Activated gamma-delta T cell (primary cell): ENCODE measurements around the gene VSTM2L.

ENCODE experiments used
- DNase-seq: peaks from one replicate; lab custom pipeline; 2025; lab: John Stamatoyannopoulos, UW

The VSTM2L gene

GRCh38 chr20:37878835-37879599 lies 23.9 kb upstream of the VSTM2L start:
- DNase-seq, result no peak

GRCh38 chr20:37879843-37880242 lies 23.1 kb upstream of the VSTM2L start:
- DNase-seq, result no peak

DNA sequence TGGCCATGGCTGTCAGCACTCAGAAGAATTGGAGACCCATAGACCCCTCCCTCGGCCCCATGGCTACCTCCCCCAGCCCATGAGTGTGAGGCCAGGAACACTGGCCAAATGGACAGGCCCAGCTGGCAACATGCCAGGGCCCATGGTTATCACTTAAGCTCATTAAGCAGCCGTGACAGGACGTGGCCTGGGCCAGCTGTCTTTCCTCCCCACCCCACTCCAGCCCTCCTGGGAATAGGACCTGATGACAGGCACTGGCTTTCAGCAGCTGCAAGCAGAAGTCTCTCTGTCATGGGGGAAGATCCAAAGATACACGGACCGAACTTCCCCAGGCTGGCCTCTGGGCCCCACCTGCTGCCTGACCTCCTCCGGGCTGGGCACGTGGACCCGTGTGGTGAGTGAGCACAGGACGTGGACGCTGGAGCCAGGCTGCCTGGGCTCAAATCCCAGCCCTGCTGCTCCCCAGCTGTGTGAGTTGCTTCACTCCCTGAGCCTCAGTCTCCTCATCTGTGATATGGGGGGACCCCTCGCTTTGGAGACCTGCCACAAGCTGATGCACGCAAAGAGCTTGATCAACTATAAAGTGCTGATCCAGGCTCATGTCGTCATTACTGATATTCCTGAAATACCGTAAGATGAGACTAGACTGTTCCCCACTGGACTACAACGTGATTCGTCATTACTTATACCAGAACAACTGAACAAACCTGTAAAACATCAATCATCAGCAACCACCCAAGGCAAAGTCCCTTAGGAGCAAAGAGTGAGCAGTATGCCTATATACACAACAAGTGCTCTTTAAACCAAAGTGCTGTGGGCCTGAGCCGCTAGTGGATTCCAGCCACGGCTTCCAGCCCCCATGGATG lies 22.0 kb upstream of the VSTM2L start:
- DNase-seq, result no peak

DNA sequence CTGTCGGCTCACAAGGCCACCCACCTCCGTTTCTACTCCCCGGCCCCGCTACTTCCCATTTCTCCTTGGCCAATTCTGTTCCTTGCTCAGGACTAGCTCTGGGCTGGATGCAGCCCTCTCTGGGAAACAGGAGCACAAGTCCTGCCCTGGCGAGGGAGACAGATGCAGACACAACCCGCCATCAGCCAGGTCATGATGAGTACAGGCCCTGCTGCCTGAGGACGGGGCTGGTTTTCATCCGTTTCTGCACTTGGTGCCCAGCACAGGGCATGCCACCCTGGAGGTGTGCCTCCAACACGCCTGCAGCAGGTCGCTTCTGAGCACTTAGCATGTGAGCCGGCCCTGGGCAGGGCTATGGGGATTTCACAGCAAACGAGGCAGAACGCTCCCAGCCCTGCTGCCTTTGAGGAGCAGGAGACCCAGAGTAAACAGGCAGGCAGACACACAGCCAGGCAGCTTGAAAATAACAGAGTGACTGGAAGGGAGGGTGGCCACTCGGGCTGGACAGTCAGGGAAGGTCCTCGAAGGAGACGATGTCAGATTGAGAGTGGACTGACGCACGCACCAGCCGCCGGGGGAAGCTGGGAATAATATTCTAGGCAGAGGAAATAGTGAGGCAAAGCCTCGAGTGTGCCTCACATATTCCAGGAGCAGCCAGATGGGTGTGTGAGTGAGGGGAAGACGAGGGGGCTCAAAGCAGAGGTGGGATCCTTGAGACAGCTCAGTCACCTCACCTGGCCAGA lies 21.2 kb upstream of the VSTM2L start:
- no peak for DNase-seq

GRCh38 chr20:37882961-37883712 lies 19.8 kb upstream of the VSTM2L start:
- DNase-seq, result no peak

GRCh38 chr20:37885042-37885441 lies 17.9 kb upstream of the VSTM2L start:
- no peak for DNase-seq

DNA sequence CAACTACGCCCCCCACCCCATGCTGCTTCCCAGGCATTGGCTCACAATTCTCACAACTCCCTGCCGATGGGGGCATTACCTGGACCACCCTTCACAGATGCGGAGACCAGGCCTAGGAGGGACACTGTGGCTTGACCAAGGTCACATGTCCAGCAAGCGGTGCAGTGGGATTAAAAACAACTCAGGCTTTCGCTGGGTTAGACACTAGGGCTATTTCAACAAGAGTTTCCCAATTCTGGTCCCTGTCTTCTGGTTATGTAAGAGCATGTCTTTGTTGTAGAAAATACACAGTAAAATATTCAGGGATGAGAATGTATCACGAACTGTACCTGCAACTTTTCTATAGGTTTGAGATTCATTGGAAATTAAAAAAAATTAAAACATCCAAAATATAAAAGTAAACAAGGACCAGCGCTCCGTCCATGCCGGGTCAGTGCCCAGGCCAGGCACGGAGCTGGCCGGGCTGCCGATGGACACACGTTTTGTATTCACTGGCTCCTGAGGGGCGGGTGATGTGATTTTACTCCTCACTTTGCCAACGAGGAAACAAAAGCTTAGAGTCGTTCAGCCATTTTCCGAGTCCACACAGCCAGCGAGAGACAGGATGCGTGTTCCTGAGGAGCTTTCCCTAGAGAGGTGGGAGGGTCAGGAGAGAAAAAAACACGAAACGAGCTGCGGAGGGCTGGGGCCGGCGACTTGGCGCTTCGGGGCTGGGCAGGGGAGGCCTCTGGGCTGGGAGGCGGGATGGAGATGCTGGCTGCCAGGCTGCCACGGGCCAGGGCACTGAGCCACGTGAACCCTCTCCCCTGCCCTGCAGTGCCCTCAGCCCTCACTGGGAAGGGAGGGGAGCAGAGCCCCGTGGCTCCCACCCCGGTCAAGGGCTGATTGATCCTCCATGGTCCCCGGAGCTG lies 17.1 kb upstream of the VSTM2L start:
- DNase-seq, result no peak

- no peak for DNase-seq
These were observed 16.1 kb upstream of the VSTM2L start for GRCh38 chr20:37886851-37887297.

DNA sequence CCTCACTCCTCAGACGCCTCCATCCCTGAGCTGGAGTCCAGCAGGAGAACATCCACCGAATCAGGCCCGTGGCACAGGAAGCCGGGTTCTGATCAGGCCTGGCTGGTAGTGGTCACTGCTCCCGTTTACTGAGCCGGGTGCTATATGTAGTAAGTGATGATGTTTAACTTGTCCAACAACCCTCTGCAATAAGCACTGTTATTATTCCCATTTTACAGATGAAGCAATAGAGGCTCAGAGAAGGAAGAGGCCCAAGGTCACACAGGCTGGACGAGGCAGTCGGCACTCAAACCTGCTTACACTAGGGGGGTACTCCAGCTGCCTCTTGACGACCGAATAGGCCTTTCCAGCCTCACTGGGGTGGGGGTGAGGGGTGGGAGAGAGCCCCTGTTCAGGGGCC lies 14.3 kb upstream of the VSTM2L start:
- DNase-seq, result no peak

GRCh38 chr20:37890108-37890507 lies 12.8 kb upstream of the VSTM2L start:
- no peak for DNase-seq

DNA sequence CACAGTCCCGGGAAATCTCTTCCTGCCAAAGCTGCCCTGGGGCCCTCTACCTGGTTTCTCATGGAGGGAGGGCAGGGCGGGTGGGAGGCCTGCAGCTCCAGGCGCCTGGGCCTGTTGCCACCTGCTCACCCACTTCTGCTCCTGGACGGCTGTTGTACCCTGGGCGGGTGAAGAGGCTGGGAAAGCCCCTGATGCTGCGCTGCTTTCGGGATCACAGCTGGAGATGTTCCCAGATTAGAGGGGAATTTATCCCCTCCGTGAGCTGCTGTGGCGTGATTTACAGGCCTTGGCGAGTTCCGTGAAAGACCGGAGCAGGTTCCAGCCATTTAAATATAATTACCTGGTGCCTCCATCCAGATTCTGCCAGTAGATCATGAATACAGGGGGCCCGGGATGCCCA lies 12.3 kb upstream of the VSTM2L start:
- DNase-seq, result no peak

- no peak for DNase-seq
These were observed 10.9 kb upstream of the VSTM2L start for GRCh38 chr20:37892001-37892400.

GRCh38 chr20:37893566-37894241 lies 9.2 kb upstream of the VSTM2L start:
- no peak for DNase-seq

DNA sequence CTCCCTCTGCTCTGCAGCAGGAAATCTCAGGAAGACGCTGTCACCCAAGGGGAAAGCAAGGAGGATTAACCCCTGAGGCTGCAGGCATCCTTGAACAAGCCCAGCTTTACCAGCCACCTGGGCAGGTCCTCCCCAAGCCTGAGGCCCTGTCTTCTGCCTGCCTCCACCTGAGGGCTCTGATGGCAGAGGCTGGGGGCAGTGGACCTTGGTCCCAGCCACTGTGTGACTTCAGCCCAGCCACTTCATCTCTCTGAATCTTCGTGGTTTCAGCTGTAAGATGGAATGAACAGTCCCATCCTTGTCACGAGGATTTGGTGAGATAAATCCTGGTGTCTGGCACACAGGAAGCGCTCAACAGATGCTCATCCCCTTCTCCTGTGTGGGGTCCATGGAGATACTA lies 8.5 kb upstream of the VSTM2L start:
- DNase-seq, result no peak

DNA sequence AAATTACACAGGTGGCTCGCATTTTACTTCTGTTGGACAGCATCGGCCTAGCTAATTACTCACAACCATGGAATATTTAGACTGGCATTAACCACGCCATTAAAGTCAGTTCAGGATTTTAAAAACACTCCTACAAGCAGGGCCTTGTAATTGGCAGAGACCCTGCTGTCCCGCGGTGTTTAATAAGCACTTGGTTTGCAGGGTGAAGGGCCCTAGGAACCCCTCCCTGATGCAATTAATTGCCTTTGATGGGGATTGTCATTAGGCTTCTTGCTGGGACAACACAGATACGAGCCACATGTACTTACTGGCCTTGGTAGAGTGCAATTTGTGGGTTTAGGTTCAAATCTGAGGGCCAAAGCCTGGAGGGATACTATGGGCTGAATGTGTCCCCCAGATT lies 7.8 kb upstream of the VSTM2L start:
- no peak for DNase-seq

DNA sequence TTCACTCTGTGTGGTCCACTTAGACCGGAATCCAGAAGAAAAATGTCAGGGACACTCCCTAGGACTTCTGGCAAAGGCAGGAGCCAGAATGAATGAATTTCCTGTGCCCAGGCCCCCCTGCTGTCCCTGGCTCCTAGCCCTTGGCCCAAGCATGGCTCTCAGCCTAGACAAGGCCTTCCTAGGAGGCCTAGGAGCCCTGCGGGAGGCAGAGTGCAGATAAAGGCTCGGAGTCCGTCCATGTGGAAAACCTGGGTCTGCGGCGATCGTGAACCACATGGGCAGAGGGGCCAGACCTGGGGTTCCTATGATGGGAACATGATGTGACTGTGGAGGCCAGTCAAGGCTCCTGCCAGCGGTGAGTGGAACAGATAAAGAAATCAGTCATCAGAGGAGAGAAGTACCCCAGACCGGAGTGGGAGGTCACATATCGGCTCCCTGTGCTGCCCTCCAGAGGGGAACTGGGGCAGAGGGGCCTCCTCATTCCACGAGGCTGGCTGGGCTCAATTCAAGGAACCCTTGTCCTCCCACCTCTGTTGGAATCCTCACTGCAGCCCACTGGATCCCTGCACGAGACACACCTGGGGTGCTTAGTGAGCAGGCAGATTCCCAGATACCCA lies 5.9 kb upstream of the VSTM2L start:
- no peak for DNase-seq

- no peak for DNase-seq
These were observed 4.5 kb upstream of the VSTM2L start for GRCh38 chr20:37898233-37899104.
